Measurements from ENCODE around the gene GPAT2. TPM values are rescaled to one million over a fixed set of nuclear protein-coding genes. Genes with fewer than 3 reads are reported as not detected.
"Not testable (repeated sequence)": the region's sequence is repeated elsewhere in the genome, so short reads cannot be mapped to it uniquely, and the experiment has no call there.

GPAT2 gene
- total RNA-seq, 1 experiment from 2014 or later, result not detected

GRCh38 chr2:96067902-96068581, 33.3 kb upstream of the GPAT2 start:
- BruUV-seq (replicated peaks); H3K9me3 ChIP-seq (ENCODE audit: control insufficient read depth, insufficient read depth, low read depth, low read length); H3K4me1 ChIP-seq (ENCODE audit: control insufficient read depth, insufficient read depth, low read length); POLR2A ChIA-PET; intact Hi-C loops (cut with micrococcal nuclease; ENCODE audit: unreplicated experiment); H3K36me3 ChIP-seq (ENCODE audit: control insufficient read depth, insufficient read depth, low read length); ATAC-seq; H3K27ac ChIP-seq (ENCODE audit: low read length); H3K4me3 ChIP-seq (ENCODE audit: low read depth in 2 of 2, low read length in 2 of 2); in situ Hi-C loops (cut with HindIII; ENCODE audit: low pct_unique_long_range_greater_than_20kb, low sequenced_read_pairs); CTCF ChIA-PET; H3K27me3 ChIP-seq (ENCODE audit: control insufficient read depth, insufficient read depth, low read length); DNase-seq (ENCODE audit: low read depth, low spot score): not testable (repeated sequence)

- H3K9me3 ChIP-seq (ENCODE audit: control insufficient read depth, insufficient read depth, low read depth, low read length); H3K27ac ChIP-seq (ENCODE audit: low read length); in situ Hi-C loops (cut with HindIII; ENCODE audit: low pct_unique_long_range_greater_than_20kb, low sequenced_read_pairs); H3K4me1 ChIP-seq (ENCODE audit: control insufficient read depth, insufficient read depth, low read length); intact Hi-C loops (cut with micrococcal nuclease; ENCODE audit: unreplicated experiment); ATAC-seq; POLR2A ChIA-PET; H3K36me3 ChIP-seq (ENCODE audit: control insufficient read depth, insufficient read depth, low read length); BruUV-seq (replicated peaks); CTCF ChIA-PET; H3K4me3 ChIP-seq (ENCODE audit: low read depth in 2 of 2, low read length in 2 of 2); H3K27me3 ChIP-seq (ENCODE audit: control insufficient read depth, insufficient read depth, low read length); DNase-seq (ENCODE audit: low read depth, low spot score): not testable (repeated sequence)
These were observed 32.5 kb upstream of the GPAT2 start for GRCh38 chr2:96067098-96067660.

- H3K27ac ChIP-seq (ENCODE audit: low read length); CTCF ChIA-PET; H3K9me3 ChIP-seq (ENCODE audit: control insufficient read depth, insufficient read depth, low read depth, low read length); intact Hi-C loops (cut with micrococcal nuclease; ENCODE audit: unreplicated experiment); H3K4me3 ChIP-seq (ENCODE audit: low read depth in 2 of 2, low read length in 2 of 2); H3K27me3 ChIP-seq (ENCODE audit: control insufficient read depth, insufficient read depth, low read length); in situ Hi-C loops (cut with HindIII; ENCODE audit: low pct_unique_long_range_greater_than_20kb, low sequenced_read_pairs); POLR2A ChIA-PET; ATAC-seq; H3K36me3 ChIP-seq (ENCODE audit: control insufficient read depth, insufficient read depth, low read length); DNase-seq (ENCODE audit: low read depth, low spot score); H3K4me1 ChIP-seq (ENCODE audit: control insufficient read depth, insufficient read depth, low read length); BruUV-seq (replicated peaks): not testable (repeated sequence)
These were observed 31.8 kb upstream of the GPAT2 start for GRCh38 chr2:96066511-96066910.

GRCh38 chr2:96065954-96066353, 31.2 kb upstream of the GPAT2 start:
- H3K27me3 ChIP-seq (ENCODE audit: control insufficient read depth, insufficient read depth, low read length); H3K9me3 ChIP-seq (ENCODE audit: control insufficient read depth, insufficient read depth, low read depth, low read length); H3K36me3 ChIP-seq (ENCODE audit: control insufficient read depth, insufficient read depth, low read length); in situ Hi-C loops (cut with HindIII; ENCODE audit: low pct_unique_long_range_greater_than_20kb, low sequenced_read_pairs); CTCF ChIA-PET; POLR2A ChIA-PET; BruUV-seq (replicated peaks); ATAC-seq; H3K4me1 ChIP-seq (ENCODE audit: control insufficient read depth, insufficient read depth, low read length); H3K27ac ChIP-seq (ENCODE audit: low read length); intact Hi-C loops (cut with micrococcal nuclease; ENCODE audit: unreplicated experiment); DNase-seq (ENCODE audit: low read depth, low spot score); H3K4me3 ChIP-seq (ENCODE audit: low read depth in 2 of 2, low read length in 2 of 2): not testable (repeated sequence)

GRCh38 chr2:96065381-96065930, 30.7 kb upstream of the GPAT2 start:
- no peak for TF ChIP-seq TCF7L2 (IDR thresholded peaks at IDR 0.05; ENCODE audit: low read depth, low read length)
- no peak for TF ChIP-seq SIN3A (IDR thresholded peaks at IDR 0.05; ENCODE audit: borderline replicate concordance, insufficient read depth, low read depth, low read length)
- TF ChIP-seq CTCF (IDR thresholded peaks at IDR 0.05), result no peak
- no peak for TF ChIP-seq POLR2AphosphoS5 (IDR thresholded peaks at IDR 0.05; ENCODE audit: low read depth, low read length)
- TF ChIP-seq REST (IDR thresholded peaks at IDR 0.05; ENCODE audit: insufficient read depth in 1 of 2, low read depth in 2 of 2, low read length in 1 of 2), result no peak
- Histone ChIP-seq H3K9me3 (ENCODE audit: control insufficient read depth, insufficient read depth, low read depth, low read length) (no peaks in the 10 kb centered on the region), H3K27me3 (ENCODE audit: control insufficient read depth, insufficient read depth, low read length) (no peaks in the 10 kb centered on the region), H3K4me3 (ENCODE audit: low read depth in 2 of 2, low read length in 2 of 2) (no peak overlapping the region), H3K4me1 (ENCODE audit: control insufficient read depth, insufficient read depth, low read length) (no peaks in the 10 kb centered on the region), H3K27ac (ENCODE audit: low read length) (no peak overlapping the region), H3K36me3 (ENCODE audit: control insufficient read depth, insufficient read depth, low read length) (no peaks in the 10 kb centered on the region)
- ChIA-PET POLR2A (no interaction called here), CTCF (no interaction called here)
- DNase-seq (ENCODE audit: low read depth, low spot score) (no peak), ATAC-seq (no peak)
- intact Hi-C loops (cut with micrococcal nuclease; ENCODE audit: unreplicated experiment), result no loop called here
- in situ Hi-C loops (cut with HindIII; ENCODE audit: low pct_unique_long_range_greater_than_20kb, low sequenced_read_pairs), result no loop called here
- no TSS peak for BruUV-seq (replicated peaks)

Data from Panc1 (cell line).